ENCODE data around the gene ALOX5AP.

Gene ALOX5AP

DNA sequence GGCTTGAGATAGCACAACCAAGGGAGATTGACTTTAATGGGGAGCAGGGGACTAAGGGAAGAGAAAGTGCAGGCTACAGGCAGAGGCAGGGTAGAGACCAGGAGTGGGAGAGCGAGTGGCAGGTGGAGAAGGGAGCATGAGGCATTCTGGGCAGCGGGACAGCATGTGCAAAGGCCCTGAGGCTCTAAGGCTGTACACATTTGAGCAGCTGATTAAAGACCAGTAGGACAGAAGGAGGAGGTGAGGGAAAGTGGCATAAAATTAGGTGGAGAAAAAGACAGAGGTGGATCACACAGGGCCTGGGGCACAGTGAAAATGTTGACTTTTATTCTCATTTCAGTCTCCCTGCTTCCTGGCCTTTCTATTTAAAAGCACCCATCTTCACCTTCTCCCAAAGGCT is 74.4 kb downstream of the ALOX5AP start:
- Histone ChIP-seq H3K36me3 (ENCODE audit: control insufficient read depth, insufficient read depth, low read length) (no peaks in the 10 kb centered on the region), H3K4me3 (ENCODE audit: low read length) (no peak overlapping the region), H3K9me3 (ENCODE audit: control insufficient read depth, insufficient read depth, low read length) (no peaks in the 10 kb centered on the region), H3K27ac (ENCODE audit: low read length) (no peak overlapping the region), H3K27me3 (ENCODE audit: control insufficient read depth, insufficient read depth, low read length) (no peaks in the 10 kb centered on the region), H3K4me1 (ENCODE audit: control insufficient read depth, insufficient read depth, low read length) (no peaks in the 10 kb centered on the region)
- no CpG with 5 or more reads among the region's 2 CpGs for WGBS (ENCODE audit: insufficient coverage, insufficient read length)
- no peak for DNase-seq (ENCODE audit: low read depth, low spot score)

DNA sequence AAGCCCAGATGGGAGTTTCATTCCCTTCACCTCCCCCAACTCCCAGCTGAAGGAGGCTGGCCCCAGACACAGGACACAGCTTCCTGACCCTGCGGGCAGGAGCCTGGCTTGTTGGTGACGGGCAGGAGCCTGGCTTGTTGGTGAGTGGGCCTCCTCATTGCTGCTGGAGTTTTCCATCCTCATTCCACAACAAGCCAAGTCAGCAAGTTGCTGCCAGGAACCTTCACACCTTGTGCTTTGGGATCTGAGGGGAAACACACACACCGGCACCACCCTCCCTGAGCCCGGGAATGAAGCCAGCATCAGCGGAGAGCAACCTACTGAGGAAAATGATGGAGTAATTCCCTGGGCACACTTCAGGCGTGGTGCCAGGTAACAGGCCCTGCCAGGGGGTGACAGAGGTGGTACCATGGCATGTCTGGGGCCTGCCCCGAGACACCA is 74.9 kb downstream of the ALOX5AP start:
- Histone ChIP-seq H3K27me3 (ENCODE audit: control insufficient read depth, insufficient read depth, low read length) (no peaks in the 10 kb centered on the region), H3K4me1 (ENCODE audit: control insufficient read depth, insufficient read depth, low read length) (no peaks in the 10 kb centered on the region), H3K9me3 (ENCODE audit: control insufficient read depth, insufficient read depth, low read length) (no peaks in the 10 kb centered on the region), H3K4me3 (ENCODE audit: low read length) (no peak overlapping the region), H3K36me3 (ENCODE audit: control insufficient read depth, insufficient read depth, low read length) (no peaks in the 10 kb centered on the region), H3K27ac (ENCODE audit: low read length) (no peak overlapping the region)
- no peak for DNase-seq (ENCODE audit: low read depth, low spot score)
- no CpG with 5 or more reads among the region's 7 CpGs for WGBS (ENCODE audit: insufficient coverage, insufficient read length)

GRCh38 chr13:30810801-30811200 is 75.5 kb downstream of the ALOX5AP start:
- no peaks in the 10 kb centered on the region for H3K4me1 ChIP-seq (ENCODE audit: control insufficient read depth, insufficient read depth, low read length)
- no peak overlapping the region for H3K4me3 ChIP-seq (ENCODE audit: low read length)
- no peak overlapping the region for H3K27ac ChIP-seq (ENCODE audit: low read length)
- no peak for DNase-seq (ENCODE audit: low read depth, low spot score)
- H3K27me3 ChIP-seq (ENCODE audit: control insufficient read depth, insufficient read depth, low read length): no peaks in the 10 kb centered on the region
- H3K9me3 ChIP-seq (ENCODE audit: control insufficient read depth, insufficient read depth, low read length): no peaks in the 10 kb centered on the region
- H3K36me3 ChIP-seq (ENCODE audit: control insufficient read depth, insufficient read depth, low read length): no peaks in the 10 kb centered on the region
- WGBS (ENCODE audit: insufficient coverage, insufficient read length): no CpG with 5 or more reads among the region's 11 CpGs
